Osteoblast (primary cell): Measurements from ENCODE around the gene ARPC4. TPM values are rescaled to one million over a fixed set of nuclear protein-coding genes. Genes with fewer than 3 reads are reported as not detected.
A peak's percentile ranks its signal among the peaks of the same experiment; 100 is the strongest.

Source experiments
- DNase-seq: peaks from one replicate; pipeline ENCODE4 v3.0.0; 2011; ENCODE audit warnings: low spot score, mixed read lengths; ENCODE audit not compliant: insufficient read length; ENCODE audit errors: missing footprints
- H2AFZ ChIP-seq: 2 replicates; pipeline ENCODE4 v1.6.0; 2011; ENCODE audit warnings: mild to moderate bottlenecking, low read length
- H3K27ac ChIP-seq: 2 replicates; pipeline ENCODE4 v1.5.1; 2011; ENCODE audit warnings: mild to moderate bottlenecking, low read depth, low read length, moderate library complexity
- H3K27me3 ChIP-seq: 2 replicates; pipeline ENCODE4 v1.6.0; 2012; ENCODE audit warnings: mild to moderate bottlenecking, control low read depth, inconsistent platforms, low read length, moderate library complexity; ENCODE audit not compliant: insufficient read depth
- H3K36me3 ChIP-seq: 2 replicates; pipeline ENCODE4 v1.5.1; 2011; ENCODE audit warnings: mild to moderate bottlenecking, low read length, control low read depth, moderate library complexity; ENCODE audit not compliant: insufficient read depth
- H3K4me1 ChIP-seq: 2 replicates; pipeline ENCODE4 v1.5.1; 2011; ENCODE audit warnings: mild to moderate bottlenecking, low read length, control low read depth, moderate library complexity; ENCODE audit not compliant: insufficient read depth
- H3K4me2 ChIP-seq: 2 replicates; pipeline ENCODE4 v1.6.0; 2011; ENCODE audit warnings: mild to moderate bottlenecking, low read length; ENCODE audit not compliant: insufficient read depth
- H3K4me3 ChIP-seq: fragments of 200-600 bp; sonication (generic); 3 replicates; pipeline ENCODE4 v1.5.1; 2012; ENCODE audit warnings: mild to moderate bottlenecking, low read length, inconsistent platforms; ENCODE audit not compliant: insufficient read depth
- H3K79me2 ChIP-seq: 2 replicates; pipeline ENCODE4 v1.6.0; 2012; ENCODE audit warnings: mild to moderate bottlenecking, low read length, control low read depth, inconsistent platforms; ENCODE audit not compliant: insufficient read depth
- H3K9me3 ChIP-seq: 2 replicates; pipeline ENCODE4 v1.5.1; 2011; ENCODE audit warnings: low read depth, low read length, control low read depth
- H4K20me1 ChIP-seq: 2 replicates; pipeline ENCODE4 v1.6.0; 2012; ENCODE audit warnings: mild to moderate bottlenecking, low read length, control low read depth; ENCODE audit not compliant: insufficient read depth
- total RNA-seq: library from RNA; depleted of rRNA; stranded (reverse); fragments of >200 nt; gene quantifications from 2 replicates; pipeline ENCODE4 v1.2.3, GENCODE V29; 2012
- TF ChIP-seq, protein P1 (sequence below): IDR thresholded peaks from 2 replicates; pipeline ENCODE4 v1.5.1; 2011; ENCODE audit warnings: mild to moderate bottlenecking, low read depth, low read length, moderate library complexity; ENCODE audit errors: extremely low read depth

The ARPC4 gene
- total RNA-seq, 1 donor, result 222 TPM

DNA sequence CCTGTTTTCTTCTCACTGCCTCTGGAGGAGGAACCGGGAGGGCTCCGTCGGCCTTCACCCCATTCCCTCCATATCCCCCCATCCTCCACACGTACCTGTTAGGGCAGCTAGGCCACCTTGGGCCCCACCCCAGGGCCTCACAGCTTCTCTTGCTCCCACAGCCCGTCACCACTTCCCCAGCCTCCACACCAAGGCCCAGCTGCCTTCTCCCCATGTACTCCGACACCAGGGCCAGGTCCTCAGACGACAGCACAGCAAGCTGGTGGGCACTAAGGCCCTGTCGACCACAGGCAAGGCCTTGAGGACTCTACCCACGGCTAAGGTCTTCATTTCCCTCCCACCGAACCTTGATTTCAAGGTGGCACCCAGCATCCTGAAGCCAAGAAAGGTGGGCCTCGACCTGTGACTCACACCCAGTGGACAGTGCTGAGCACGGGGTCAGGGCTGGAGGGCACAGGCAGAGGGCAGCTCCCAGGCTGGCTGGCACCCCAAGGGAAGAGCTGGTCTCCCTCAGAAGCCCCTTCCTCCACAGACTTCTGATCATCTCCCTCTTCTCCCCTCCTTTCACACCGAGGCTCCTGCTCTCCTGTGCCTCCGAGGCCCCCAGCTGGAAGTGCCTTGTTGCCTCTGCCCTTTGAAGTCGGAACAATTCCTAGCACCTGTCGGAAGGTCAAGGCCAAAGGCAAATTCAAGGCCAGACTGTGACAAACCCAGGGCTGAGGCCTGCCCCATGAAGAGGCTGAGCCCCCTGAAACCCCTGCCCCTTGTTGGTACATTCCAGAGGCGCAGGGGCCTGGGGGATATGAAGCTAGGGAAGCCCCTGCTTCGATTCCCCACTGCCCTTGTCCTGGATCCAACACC, 41.9 kb downstream of the ARPC4 start:
- Histone ChIP-seq H3K4me3 (no peak overlapping the region), H3K36me3 (peaks cover 49% of the 10 kb centered on the region), H3K4me2 (no peak overlapping the region), H4K20me1 (no peaks in the 10 kb centered on the region), H3K9me3 (no peaks in the 10 kb centered on the region), H3K79me2 (no peaks in the 10 kb centered on the region), H3K4me1 (no peaks in the 10 kb centered on the region), H3K27me3 (no peaks in the 10 kb centered on the region), H2AFZ (no peak overlapping the region), H3K27ac (no peak overlapping the region)
- DNase-seq, result peak; percentile 62
- TF ChIP-seq, protein P1, sequence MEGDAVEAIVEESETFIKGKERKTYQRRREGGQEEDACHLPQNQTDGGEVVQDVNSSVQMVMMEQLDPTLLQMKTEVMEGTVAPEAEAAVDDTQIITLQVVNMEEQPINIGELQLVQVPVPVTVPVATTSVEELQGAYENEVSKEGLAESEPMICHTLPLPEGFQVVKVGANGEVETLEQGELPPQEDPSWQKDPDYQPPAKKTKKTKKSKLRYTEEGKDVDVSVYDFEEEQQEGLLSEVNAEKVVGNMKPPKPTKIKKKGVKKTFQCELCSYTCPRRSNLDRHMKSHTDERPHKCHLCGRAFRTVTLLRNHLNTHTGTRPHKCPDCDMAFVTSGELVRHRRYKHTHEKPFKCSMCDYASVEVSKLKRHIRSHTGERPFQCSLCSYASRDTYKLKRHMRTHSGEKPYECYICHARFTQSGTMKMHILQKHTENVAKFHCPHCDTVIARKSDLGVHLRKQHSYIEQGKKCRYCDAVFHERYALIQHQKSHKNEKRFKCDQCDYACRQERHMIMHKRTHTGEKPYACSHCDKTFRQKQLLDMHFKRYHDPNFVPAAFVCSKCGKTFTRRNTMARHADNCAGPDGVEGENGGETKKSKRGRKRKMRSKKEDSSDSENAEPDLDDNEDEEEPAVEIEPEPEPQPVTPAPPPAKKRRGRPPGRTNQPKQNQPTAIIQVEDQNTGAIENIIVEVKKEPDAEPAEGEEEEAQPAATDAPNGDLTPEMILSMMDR, result no peak

DNA sequence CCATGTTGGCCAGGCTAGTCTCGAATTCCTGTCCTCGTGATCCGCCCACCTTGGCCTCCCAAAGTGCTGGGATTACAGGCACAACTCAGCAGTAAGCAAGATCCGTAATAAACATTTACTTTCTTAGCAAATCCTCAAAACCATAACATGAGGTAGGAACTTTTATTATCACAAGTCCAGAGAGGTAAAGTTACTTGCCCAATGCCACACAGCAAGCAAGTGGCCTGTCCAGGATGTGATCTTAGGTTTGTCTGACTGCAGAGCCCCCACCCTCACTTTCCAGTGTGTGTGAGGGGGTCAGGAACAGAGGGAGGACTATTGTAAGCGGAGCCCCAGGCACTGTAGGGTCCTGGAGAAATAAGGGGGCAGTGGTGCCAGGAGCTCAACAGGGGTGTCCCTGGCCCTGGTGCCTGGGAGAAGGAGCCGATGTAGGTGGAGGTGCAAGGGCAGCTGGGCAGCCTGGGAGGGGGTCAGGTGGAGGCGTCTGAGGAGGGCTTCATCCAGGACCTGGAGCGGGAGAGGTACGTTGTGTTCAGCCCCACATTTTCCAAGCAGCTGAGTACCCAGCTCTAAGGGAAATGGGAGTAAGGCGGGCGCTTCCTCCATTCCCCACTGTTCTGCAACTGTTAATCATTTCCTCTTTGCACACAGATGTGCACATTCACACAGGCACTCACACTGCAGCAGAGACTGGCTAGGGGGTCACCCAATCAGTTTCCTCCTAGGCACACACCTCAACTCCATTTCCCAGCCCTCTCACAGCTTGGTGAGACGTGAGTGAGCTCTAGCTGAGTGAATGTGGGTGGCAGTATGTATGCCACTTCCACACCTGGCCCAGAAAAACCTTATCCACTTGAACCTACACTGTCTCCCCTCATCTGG, 45.1 kb downstream of the ARPC4 start:
- Histone ChIP-seq H3K4me3 (no peak overlapping the region), H3K79me2 (peaks cover 4% of the 10 kb centered on the region), H2AFZ (no peak overlapping the region), H4K20me1 (peaks cover 6% of the 10 kb centered on the region), H3K27me3 (no peaks in the 10 kb centered on the region), H3K9me3 (no peaks in the 10 kb centered on the region), H3K36me3 (peaks cover 58% of the 10 kb centered on the region), H3K4me1 (peaks cover 7% of the 10 kb centered on the region), H3K4me2 (no peak overlapping the region), H3K27ac (no peak overlapping the region)
- DNase-seq, result peak; percentile 19
- TF ChIP-seq, protein P1, result no peak

DNA sequence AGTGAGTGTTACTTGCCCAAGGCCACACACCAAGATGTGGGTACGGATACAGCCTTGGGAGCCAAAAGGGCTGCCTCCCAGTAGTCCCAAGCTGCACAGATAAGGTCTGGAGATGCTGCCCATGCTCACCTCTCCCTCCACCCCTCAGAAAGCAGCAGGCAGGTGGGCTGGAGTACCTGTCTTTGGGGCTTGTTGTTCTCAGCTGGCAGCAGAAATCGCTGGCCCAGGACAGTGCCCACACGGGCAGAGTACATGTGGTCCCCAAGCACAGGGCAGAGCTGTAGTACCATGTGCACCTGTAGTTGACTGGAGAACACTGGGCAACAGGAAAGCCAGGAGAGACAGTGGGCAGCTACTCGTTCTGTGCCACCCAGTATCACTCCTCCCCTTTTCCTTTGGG, 46.0 kb downstream of the ARPC4 start:
- peaks cover 6% of the 10 kb centered on the region for H4K20me1 ChIP-seq
- no peak overlapping the region for H3K4me3 ChIP-seq
- no peaks in the 10 kb centered on the region for H3K27me3 ChIP-seq
- H3K9me3 ChIP-seq, result no peaks in the 10 kb centered on the region
- no peak overlapping the region for H3K27ac ChIP-seq
- no peak overlapping the region for H2AFZ ChIP-seq
- H3K4me1 ChIP-seq, result peaks cover 10% of the 10 kb centered on the region
- H3K79me2 ChIP-seq, result peaks cover 11% of the 10 kb centered on the region
- H3K4me2 ChIP-seq, result no peak overlapping the region
- DNase-seq, result no peak
- H3K36me3 ChIP-seq, result peaks cover 58% of the 10 kb centered on the region
- TF ChIP-seq, protein P1, result no peak

DNA sequence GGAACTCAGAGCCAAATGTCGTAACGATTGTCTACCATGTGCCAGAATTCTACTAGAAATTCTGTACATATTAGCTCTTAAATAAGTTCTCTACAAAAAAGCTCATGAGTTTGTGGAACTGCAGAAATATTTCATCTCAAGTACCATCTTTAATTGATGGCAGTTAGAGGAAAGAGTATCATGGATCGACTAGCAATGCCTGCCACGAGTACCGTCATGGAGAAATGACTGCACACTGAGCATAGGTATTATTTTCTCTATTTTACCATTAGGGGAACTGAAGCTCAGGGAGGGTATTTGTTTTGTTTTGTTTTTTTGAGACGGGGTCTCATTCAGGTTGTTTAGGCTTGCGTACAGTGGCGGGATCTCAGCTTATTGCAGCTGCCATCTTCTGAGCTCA, 48.1 kb downstream of the ARPC4 start:
- H3K4me2 ChIP-seq, result no peak overlapping the region
- no peaks in the 10 kb centered on the region for H3K27me3 ChIP-seq
- H3K9me3 ChIP-seq, result no peaks in the 10 kb centered on the region
- H3K27ac ChIP-seq, result no peak overlapping the region
- no peak for DNase-seq
- peaks cover 13% of the 10 kb centered on the region for H3K4me1 ChIP-seq
- peaks cover 6% of the 10 kb centered on the region for H4K20me1 ChIP-seq
- H3K4me3 ChIP-seq, result no peak overlapping the region
- TF ChIP-seq, protein P1, result no peak
- H3K36me3 ChIP-seq, result peaks cover 44% of the 10 kb centered on the region
- peaks cover 11% of the 10 kb centered on the region for H3K79me2 ChIP-seq
- H2AFZ ChIP-seq, result no peak overlapping the region
